H1 (cell line): Measurements from ENCODE around the gene MCM9. TPM values are rescaled to one million over a fixed set of nuclear protein-coding genes. Genes with fewer than 3 reads are reported as not detected.

Experiments
- CTCF ChIA-PET: fragments of 300-600 bp; sonication (Branson Sonifier 250); formaldehyde crosslinking; loops from one replicate; lab custom pipeline; 2021; ENCODE audit not compliant: partially characterized antibody; lab: Charles Lee
- POLR2A ChIA-PET: fragments of 300-600 bp; sonication (Branson Sonifier 250); formaldehyde crosslinking; loops from one replicate; lab custom pipeline; 2021; ENCODE audit warnings: inconsistent platforms; ENCODE audit not compliant: partially characterized antibody; lab: Charles Lee
- DNase-seq, 2 experiments: peaks; one replicate each; pipeline versions ENCODE4 v3.0.0 to v3.0.0-alpha.2; 2010 to 2022; ENCODE audit warnings: low spot score in 2 of 2, low read depth in 1 of 2, mixed read lengths in 1 of 2
- FAIRE-seq: peaks from 2 replicates; lab custom pipeline; 2011; peaks lifted over from hg19 to GRCh38; lab: Jason Lieb, UNC
- H2AFZ ChIP-seq: 2 replicates; pipeline ENCODE4 v1.8.1; 2012; ENCODE audit warnings: low read length, inconsistent platforms
- H2AK5ac ChIP-seq: 2 replicates; pipeline ENCODE4 v1.6.1; 2013; ENCODE audit warnings: low read depth, low read length
- H2BK120ac ChIP-seq: replicated peaks from 2 replicates; pipeline ENCODE3; 2013; ENCODE audit warnings: low read depth, low read length, inconsistent platforms
- H2BK12ac ChIP-seq: 2 replicates; pipeline ENCODE4 v1.6.1; 2013; ENCODE audit warnings: low read depth, low read length
- H2BK15ac ChIP-seq: 2 replicates; pipeline ENCODE4 v1.6.1; 2013; ENCODE audit warnings: low read length
- H2BK20ac ChIP-seq: 2 replicates; pipeline ENCODE4 v1.6.1; 2013; ENCODE audit warnings: low read length
- H2BK5ac ChIP-seq: 2 replicates; pipeline ENCODE4 v1.6.1; 2013; ENCODE audit warnings: low read depth, low read length
- H3K14ac ChIP-seq: 2 replicates; pipeline ENCODE4 v1.6.1; 2013; ENCODE audit warnings: inconsistent platforms; ENCODE audit not compliant: insufficient read length
- H3K18ac ChIP-seq: 2 replicates; pipeline ENCODE4 v1.6.1; 2013; ENCODE audit warnings: low read length; ENCODE audit errors: extremely low read depth
- H3K23ac ChIP-seq: 2 replicates; pipeline ENCODE4 v1.6.1; 2013; ENCODE audit warnings: inconsistent platforms; ENCODE audit not compliant: insufficient read length
- H3K23me2 ChIP-seq: 2 replicates; pipeline ENCODE4 v1.6.1; 2013; ENCODE audit warnings: low read depth, low read length
- H3K27ac ChIP-seq: 2 replicates; pipeline ENCODE4 v1.6.1; 2011; ENCODE audit warnings: low read depth, low read length, inconsistent platforms
- H3K27me3 ChIP-seq, 4 experiments: replicated peaks in 1 of 4; 1 replicate in 1 of 4; 2 replicates in 3 of 4; pipeline versions ENCODE4 v1.6.1 to v1.8.1; 2011 to 2013; ENCODE audit warnings: low read length in 3 of 4, mild to moderate bottlenecking in 3 of 4, inconsistent platforms in 2 of 4, mixed read lengths in 2 of 4, moderate library complexity in 1 of 4; ENCODE audit not compliant: control insufficient read depth in 3 of 4, insufficient read depth in 3 of 4; ENCODE audit errors: extremely low read depth in 1 of 4
- H3K36me3 ChIP-seq, 4 experiments: 2 replicates each; pipeline versions ENCODE4 v1.6.1 to v1.8.1; 2011 to 2013; ENCODE audit warnings: mild to moderate bottlenecking in 4 of 4, low read length in 3 of 4, moderate library complexity in 2 of 4, control low read depth in 1 of 4, inconsistent platforms in 1 of 4; ENCODE audit not compliant: insufficient read depth in 4 of 4, control insufficient read depth in 2 of 4
- H3K4ac ChIP-seq: replicated peaks from 2 replicates; pipeline ENCODE3; 2013; ENCODE audit warnings: low read length, low read depth, mixed read lengths, inconsistent platforms; ENCODE audit not compliant: insufficient read length
- H3K4me1 ChIP-seq, 4 experiments: replicated peaks in 1 of 4; 1 replicate in 1 of 4; 2 replicates in 3 of 4; pipeline versions ENCODE4 v1.6.1 to v1.8.1; 2011 to 2013; ENCODE audit warnings: low read length in 3 of 4, inconsistent platforms in 2 of 4, mixed read lengths in 1 of 4; ENCODE audit not compliant: insufficient read depth in 4 of 4, control insufficient read depth in 3 of 4
- H3K4me2 ChIP-seq, 2 experiments: 2 replicates each; pipeline versions ENCODE4 v1.6.1 to v1.8.1; 2011 to 2013; ENCODE audit warnings: low read depth in 2 of 2, low read length in 2 of 2, control low read depth in 1 of 2, inconsistent platforms in 1 of 2, mild to moderate bottlenecking in 1 of 2; ENCODE audit not compliant: insufficient read depth in 1 of 2
- H3K4me3 ChIP-seq, 4 experiments: fragments of 200-600, 300-600 bp in 1 of 4; sonication (generic), shearing (Covaris generic), sonication (Bioruptor Twin) in 1 of 4; 2 replicates each; pipeline versions ENCODE4 v1.5.1 to v1.8.1; 2011 to 2016; ENCODE audit warnings: low read length in 4 of 4, low read depth in 3 of 4, control low read depth in 2 of 4, inconsistent platforms in 2 of 4, mild to moderate bottlenecking in 2 of 4, mixed read lengths in 1 of 4, moderate library complexity in 1 of 4; ENCODE audit not compliant: insufficient read depth in 2 of 4; ENCODE audit errors: extremely low read depth in 1 of 4
- H3K56ac ChIP-seq: replicated peaks from 2 replicates; pipeline ENCODE3; 2013; ENCODE audit warnings: low read depth, mild to moderate bottlenecking, mixed read lengths, low read length, inconsistent platforms; ENCODE audit not compliant: insufficient read length
- H3K79me1 ChIP-seq: 2 replicates; pipeline ENCODE4 v1.6.1; 2013; ENCODE audit warnings: low read depth, low read length, control low read depth
- H3K79me2 ChIP-seq, 2 experiments: 2 replicates each; pipeline versions ENCODE4 v1.6.1 to v1.8.1; 2012 to 2013; ENCODE audit warnings: low read length in 2 of 2, mild to moderate bottlenecking in 2 of 2, inconsistent platforms in 1 of 2; ENCODE audit not compliant: insufficient read depth in 2 of 2, control insufficient read depth in 1 of 2
- H3K9ac ChIP-seq, 4 experiments: replicated peaks in 1 of 4; 1 replicate in 1 of 4; 2 replicates in 3 of 4; pipeline versions ENCODE4 v1.6.1 to v1.8.1; 2011 to 2013; ENCODE audit warnings: low read depth in 3 of 4, low read length in 3 of 4, control low read depth in 2 of 4, mild to moderate bottlenecking in 2 of 4, moderate library complexity in 2 of 4, inconsistent platforms in 1 of 4; ENCODE audit errors: extremely low read depth in 1 of 4
- H3K9me3 ChIP-seq, 2 experiments: 2 replicates each; pipeline versions ENCODE4 v1.6.1 to v1.8.1; 2012 to 2013; ENCODE audit warnings: mild to moderate bottlenecking in 2 of 2, moderate library complexity in 2 of 2, control low read depth in 1 of 2, inconsistent platforms in 1 of 2, low read depth in 1 of 2, low read length in 1 of 2, mixed read lengths in 1 of 2; ENCODE audit not compliant: insufficient read depth in 2 of 2
- H4K20me1 ChIP-seq, 2 experiments: replicated peaks in 1 of 2; 2 replicates each; pipeline versions ENCODE3 to v1.8.1; 2011 to 2013; ENCODE audit warnings: inconsistent platforms in 2 of 2, low read length in 2 of 2, mild to moderate bottlenecking in 1 of 2; ENCODE audit not compliant: insufficient read depth in 2 of 2, control insufficient read depth in 1 of 2
- H4K5ac ChIP-seq: 2 replicates; pipeline ENCODE4 v1.6.1; 2013; ENCODE audit warnings: low read length, low read depth, mixed read lengths, inconsistent platforms; ENCODE audit not compliant: insufficient read length
- H4K8ac ChIP-seq: 2 replicates; pipeline ENCODE4 v1.8.0; 2013; ENCODE audit warnings: mild to moderate bottlenecking, moderate library complexity, low read length, inconsistent platforms; ENCODE audit not compliant: insufficient read depth; ENCODE audit errors: extremely low read depth
- H4K91ac ChIP-seq: replicated peaks from 2 replicates; pipeline ENCODE3; 2013; ENCODE audit warnings: low read length, mixed read lengths, inconsistent platforms; ENCODE audit not compliant: insufficient read length
- EZH2 ChIP-seq: fragments of 200-600 bp; sonication (generic); IDR thresholded peaks from 2 replicates; pipeline ENCODE4 v1.7.1; 2012; ENCODE audit warnings: low read depth, mild to moderate bottlenecking, moderate library complexity, low read length, inconsistent platforms; ENCODE audit not compliant: severe bottlenecking
- SP1 ChIP-seq: IDR thresholded peaks from 2 replicates; pipeline ENCODE4 v1.6.1; 2011; ENCODE audit warnings: low read depth, low read length
- WGBS, 2 experiments: shearing (Covaris generic) in 1 of 2; methylation state at CpG; one replicate each; pipeline versions ENCODE4 v1.1.6 to v1.1.7; 2013 to 2015; ENCODE audit warnings: low lambda C conversion rate in 2 of 2, mixed read lengths in 2 of 2, inconsistent platforms in 1 of 2, low coverage in 1 of 2, missing lambda C conversion rate in 1 of 2; ENCODE audit not compliant: insufficient replicate concordance in 2 of 2, insufficient coverage in 1 of 2, insufficient read length in 1 of 2; ENCODE audit errors: extremely low coverage in 1 of 2, missing lambda C conversion rate in 1 of 2; 5-methylcytosine and 5-hydroxymethylcytosine counted together
- polyA plus RNA-seq, 7 experiments: library from polyadenylated mRNA; depleted of rRNA in 3 of 7; stranded (reverse) in 5 of 7; unstranded in 2 of 7; fragments of >200 nt in 5 of 7; fragments of 200-250 nt in 2 of 7; gene quantifications; 1 replicate in 5 of 7; 2 replicates in 1 of 7; 4 replicates in 1 of 7; pipeline versions ENCODE4 v1.2.1 to v1.2.3, GENCODE V29; 2011 to 2013; ENCODE audit warnings: missing spikeins in 2 of 7, mixed read lengths in 2 of 7
- total RNA-seq: library from RNA; stranded (reverse); fragmentation: NEBNext Ultra II Directional; extraction: Animal tissue kit (Norgen Biotek cat#: 25700); gene quantifications from 2 replicates; pipeline ENCODE4 v1.2.1, GENCODE V29; 2021

MCM9 gene
- total and polyA plus RNA-seq, 2 of the 8 experiments (the other 6 are each of a cell fraction or from before 2014, with no cell fraction given), result 3.7 to 11.4 TPM

- TF ChIP-seq EZH2 (no peak), SP1 (no peak)
- H3K4me2 ChIP-seq, result no peak overlapping the region
- H3K4me3 ChIP-seq, result no peak overlapping the region
- H2BK12ac ChIP-seq, result no peak overlapping the region
- H2BK20ac ChIP-seq, result no peak overlapping the region
- H4K8ac ChIP-seq, result no peak overlapping the region
- H3K4ac ChIP-seq, result no peak overlapping the region
- DNase-seq (no peak), FAIRE-seq (no peak)
- H4K5ac ChIP-seq, result no peak overlapping the region
- no peak overlapping the region for H2AFZ ChIP-seq
- no peak overlapping the region for H3K27ac ChIP-seq
- no peaks in the 10 kb centered on the region; a peak in 1 of 4 replicates for H3K9me3 ChIP-seq
- H3K23me2 ChIP-seq, result no peaks in the 10 kb centered on the region
- no peaks in the 10 kb centered on the region for H3K36me3 ChIP-seq
- no peak overlapping the region for H3K23ac ChIP-seq
- no peak overlapping the region for H2AK5ac ChIP-seq
- no peak overlapping the region for H3K56ac ChIP-seq
- 91% methylated on average over 3 of the region's 3 CpGs; no CpG with 5 or more reads in 1 of the 2 experiments for WGBS, 2 experiments
- no peak overlapping the region for H3K18ac ChIP-seq
- H3K79me1 ChIP-seq, result no peaks in the 10 kb centered on the region
- H3K9ac ChIP-seq, result no peak overlapping the region
- H2BK15ac ChIP-seq, result no peak overlapping the region
- no peaks in the 10 kb centered on the region for H3K4me1 ChIP-seq
- H3K79me2 ChIP-seq, result no peaks in the 10 kb centered on the region
- no peak overlapping the region for H2BK120ac ChIP-seq
- H4K20me1 ChIP-seq, result no peaks in the 10 kb centered on the region
- H3K14ac ChIP-seq, result no peak overlapping the region
- H4K91ac ChIP-seq, result no peak overlapping the region
- no peaks in the 10 kb centered on the region for H3K27me3 ChIP-seq
- CTCF ChIA-PET, result interaction anchor here (0.5 kb wide), 1 partner anchor 1228 kb away, joined by 3 read pairs; no protein-coding TSS in a partner anchor
- POLR2A ChIA-PET, result no interaction called here
- H2BK5ac ChIP-seq, result no peak overlapping the region
Measured at GRCh38 chr6:118844915-118845314, 90.0 kb downstream of the MCM9 start.
